Large intestine (tissue), 3 donors: ENCODE data around the gene KCNE4. TPM values are rescaled to one million over a fixed set of nuclear protein-coding genes. Genes with fewer than 3 reads are reported as not detected.
A peak's percentile ranks its signal among the peaks of the same experiment; 100 is the strongest.

Experiments
- DNase-seq, 2 donors: peaks; one replicate each; pipeline versions ENCODE4 v3.0.0 to v3.0.0-alpha.2; 2013
- H3K27ac ChIP-seq: one replicate; pipeline ENCODE4 v1.5.1; 2013; ENCODE audit warnings: low read length
- H3K27me3 ChIP-seq: 2 replicates; pipeline ENCODE4 v1.6.1; 2013; ENCODE audit warnings: low read length; ENCODE audit not compliant: control insufficient read depth, insufficient read depth
- H3K36me3 ChIP-seq: 2 replicates; pipeline ENCODE4 v1.6.1; 2013; ENCODE audit warnings: low read length; ENCODE audit not compliant: control insufficient read depth, insufficient read depth
- H3K4me1 ChIP-seq: one replicate; pipeline ENCODE4 v1.6.1; 2013; ENCODE audit warnings: low read length; ENCODE audit not compliant: control insufficient read depth, insufficient read depth
- H3K4me3 ChIP-seq: one replicate; pipeline ENCODE4 v1.5.1; 2013; ENCODE audit warnings: low read length
- H3K9me3 ChIP-seq: one replicate; pipeline ENCODE4 v1.6.1; 2013; ENCODE audit warnings: mild to moderate bottlenecking, low read depth, low read length, moderate library complexity; ENCODE audit not compliant: control insufficient read depth
- WGBS: methylation state at CpG from one replicate; pipeline ENCODE4 v1.1.5; 2013; ENCODE audit warnings: low lambda C conversion rate; ENCODE audit not compliant: insufficient coverage; 5-methylcytosine and 5-hydroxymethylcytosine counted together
- polyA plus RNA-seq: library from polyadenylated mRNA; unstranded; fragments of 120-200 nt; gene quantifications from one replicate; pipeline ENCODE4 v1.2.1, GENCODE V29; 2013

The KCNE4 gene
- polyA plus RNA-seq, 1 donor, result 3.4 TPM

DNA sequence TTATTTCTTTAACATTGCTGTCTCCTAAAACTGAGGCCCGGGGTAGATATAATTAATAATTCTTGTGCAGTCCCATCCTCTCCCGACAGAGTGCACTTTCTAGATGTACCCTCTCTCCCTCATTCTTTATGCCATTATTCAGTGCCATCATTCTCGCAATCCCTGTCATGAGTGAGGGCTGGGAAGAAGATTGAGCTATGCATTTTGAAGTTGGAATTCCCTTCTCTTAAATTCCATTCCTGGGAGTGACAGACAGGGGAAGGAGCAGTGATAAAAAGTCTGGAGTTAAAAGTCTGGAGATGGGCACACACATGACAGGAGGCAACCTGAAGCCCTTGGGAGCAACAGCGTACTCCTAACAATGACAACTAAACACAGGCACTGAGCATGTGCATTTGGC lies 2.6 kb upstream of the KCNE4 start:
- H3K9me3 ChIP-seq, result no peaks in the 10 kb centered on the region

DNA sequence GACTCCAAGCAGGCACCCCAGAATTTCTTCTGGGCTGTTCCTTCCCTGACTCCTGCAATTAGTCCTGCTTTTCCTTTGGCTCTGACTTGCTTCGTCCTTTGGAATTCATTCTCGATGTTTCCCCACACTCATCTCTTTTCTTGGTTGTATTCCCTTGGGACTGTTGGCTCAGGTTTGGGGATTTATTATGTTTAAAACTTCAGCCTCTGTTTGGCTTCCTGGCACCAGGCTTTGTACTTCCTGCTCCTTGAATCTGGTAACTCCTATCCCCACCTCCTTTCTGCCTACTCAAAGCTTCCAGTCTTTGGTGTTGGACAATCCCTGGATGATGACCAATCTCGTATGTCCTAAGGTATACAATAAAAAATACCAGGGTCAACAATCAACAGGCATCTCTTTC lies 1.8 kb upstream of the KCNE4 start:
- Histone ChIP-seq H3K4me1 (no peaks in the 10 kb centered on the region), H3K27ac (no peak overlapping the region), H3K27me3 (peaks cover 10% of the 10 kb centered on the region), H3K9me3 (no peaks in the 10 kb centered on the region), H3K36me3 (no peaks in the 10 kb centered on the region), H3K4me3 (no peak overlapping the region)
- WGBS, result 89% methylated on average over 2 of the region's 3 CpGs
- DNase-seq, result no peak

More for the DNA sequence above, 2.6 kb upstream of the KCNE4 start:
- Histone ChIP-seq H3K4me1 (no peaks in the 10 kb centered on the region), H3K4me3 (no peak overlapping the region), H3K27ac (no peak overlapping the region), H3K36me3 (no peaks in the 10 kb centered on the region), H3K27me3 (peaks cover 10% of the 10 kb centered on the region)
- WGBS, result no CpG with 5 or more reads among the region's 4 CpGs
- DNase-seq, result no peak

DNA sequence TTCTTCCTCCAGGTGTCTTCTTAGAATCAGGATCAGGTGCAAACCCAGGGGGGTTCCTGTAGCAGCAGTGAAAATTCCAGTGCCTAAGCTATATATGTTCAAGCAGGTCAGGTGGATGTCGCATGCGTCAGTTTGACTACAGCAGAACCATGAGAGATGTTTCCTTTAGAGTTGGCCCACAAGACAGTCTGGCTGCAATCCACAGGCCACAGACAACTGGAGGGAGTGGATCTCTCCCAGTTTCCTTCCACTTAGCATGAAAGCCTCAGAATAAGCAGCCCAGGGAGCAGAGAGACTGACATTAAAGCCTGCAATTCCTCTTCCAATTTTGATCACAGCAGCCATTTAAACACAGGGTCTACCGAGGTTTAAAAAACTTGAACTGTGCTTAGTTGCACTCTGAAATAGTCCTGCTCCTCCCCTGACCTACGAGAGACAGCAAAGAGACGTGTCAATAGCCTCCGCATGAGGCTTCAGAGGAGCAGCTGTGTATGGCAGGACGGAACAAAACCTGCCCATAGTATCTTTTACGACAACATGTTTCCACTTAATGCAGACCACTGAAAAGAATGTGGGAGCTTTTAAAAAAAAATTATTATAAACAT lies 988 bp upstream of the KCNE4 start:
- no peaks in the 10 kb centered on the region for H3K4me1 ChIP-seq
- H3K4me3 ChIP-seq, result peak overlapping the region; percentile 39
- no peaks in the 10 kb centered on the region for H3K9me3 ChIP-seq
- H3K27ac ChIP-seq, result no peak overlapping the region
- peak in 1 of 2 donors; percentile 6 for DNase-seq
- no peaks in the 10 kb centered on the region for H3K36me3 ChIP-seq
- 70% methylated on average over 2 of the region's 8 CpGs for WGBS
- peaks cover 10% of the 10 kb centered on the region for H3K27me3 ChIP-seq

DNA sequence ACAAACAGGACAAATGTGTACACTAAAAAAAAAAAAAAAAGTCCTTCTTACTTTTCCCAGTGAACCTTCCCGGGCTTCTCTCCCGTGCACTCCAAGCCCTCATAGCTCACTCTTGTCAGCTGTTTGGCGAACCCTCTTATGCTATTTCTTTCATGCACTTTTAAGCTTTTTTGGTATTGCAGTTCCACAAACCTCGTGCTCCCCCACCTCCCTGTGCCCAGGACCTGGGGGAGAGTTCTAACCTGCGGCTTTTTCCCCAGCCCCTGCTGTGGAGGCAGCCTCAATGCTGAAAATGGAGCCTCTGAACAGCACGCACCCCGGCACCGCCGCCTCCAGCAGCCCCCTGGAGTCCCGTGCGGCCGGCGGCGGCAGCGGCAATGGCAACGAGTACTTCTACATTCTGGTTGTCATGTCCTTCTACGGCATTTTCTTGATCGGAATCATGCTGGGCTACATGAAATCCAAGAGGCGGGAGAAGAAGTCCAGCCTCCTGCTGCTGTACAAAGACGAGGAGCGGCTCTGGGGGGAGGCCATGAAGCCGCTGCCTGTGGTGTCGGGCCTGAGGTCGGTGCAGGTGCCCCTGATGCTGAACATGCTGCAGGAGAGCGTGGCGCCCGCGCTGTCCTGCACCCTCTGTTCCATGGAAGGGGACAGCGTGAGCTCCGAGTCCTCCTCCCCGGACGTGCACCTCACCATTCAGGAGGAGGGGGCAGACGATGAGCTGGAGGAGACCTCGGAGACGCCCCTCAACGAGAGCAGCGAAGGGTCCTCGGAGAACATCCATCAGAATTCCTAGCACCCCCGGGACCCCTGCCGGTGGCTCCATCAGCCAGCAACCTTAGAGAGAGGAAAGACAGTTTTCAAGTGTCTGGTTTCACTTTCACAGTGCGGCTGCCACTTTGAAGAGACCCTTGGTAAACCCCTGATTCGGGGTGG lies 826 bp downstream of the KCNE4 start:
- Histone ChIP-seq H3K4me1 (no peaks in the 10 kb centered on the region), H3K9me3 (no peaks in the 10 kb centered on the region), H3K27ac (peak overlapping the region; percentile 36), H3K4me3 (peak overlapping the region; percentile 39), H3K27me3 (peaks cover 10% of the 10 kb centered on the region), H3K36me3 (no peaks in the 10 kb centered on the region)
- WGBS, result 36% methylated on average over 3 of the region's 42 CpGs
- DNase-seq, result peak in 1 of 2 donors; percentile 9

DNA sequence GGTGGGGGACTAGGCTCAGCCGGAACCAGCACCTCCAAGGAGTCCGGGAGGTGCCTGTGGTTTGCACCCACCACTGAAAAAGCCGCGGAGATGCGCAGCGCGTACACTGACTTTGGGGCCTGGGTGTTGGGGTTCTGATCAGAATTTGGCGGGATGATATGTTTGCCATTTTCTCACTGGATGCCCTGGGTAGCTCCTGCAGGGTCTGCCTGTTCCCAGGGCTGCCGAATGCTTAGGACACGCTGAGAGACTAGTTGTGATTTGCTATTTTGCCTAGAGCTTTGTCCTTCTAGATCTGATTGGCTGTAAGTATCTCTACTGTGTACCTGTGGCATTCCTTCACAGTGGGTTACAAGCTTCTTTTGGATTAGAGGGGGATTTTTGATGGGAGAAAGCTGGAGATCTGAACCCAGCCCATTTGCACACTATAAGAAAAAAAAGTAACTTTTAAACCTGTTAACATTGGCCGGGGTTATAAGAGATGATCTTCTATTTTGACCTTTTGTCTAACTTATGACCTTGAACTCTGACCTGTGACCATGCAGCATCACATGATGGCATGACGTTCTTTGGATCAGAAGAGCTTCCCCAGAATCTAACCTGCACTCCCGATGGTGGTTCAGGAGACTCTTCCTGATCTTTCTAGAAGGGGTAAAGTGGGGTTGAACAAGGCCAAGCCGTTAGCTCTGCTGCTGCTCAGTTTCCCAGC lies 1.6 kb downstream of the KCNE4 start:
- H3K4me3 ChIP-seq, result peak overlapping the region; percentile 39
- H3K36me3 ChIP-seq, result no peaks in the 10 kb centered on the region
- peaks cover 10% of the 10 kb centered on the region for H3K27me3 ChIP-seq
- no peak for DNase-seq
- peak overlapping the region; percentile 36 for H3K27ac ChIP-seq
- WGBS, result no CpG with 5 or more reads among the region's 14 CpGs
- H3K9me3 ChIP-seq, result no peaks in the 10 kb centered on the region
- no peaks in the 10 kb centered on the region for H3K4me1 ChIP-seq

DNA sequence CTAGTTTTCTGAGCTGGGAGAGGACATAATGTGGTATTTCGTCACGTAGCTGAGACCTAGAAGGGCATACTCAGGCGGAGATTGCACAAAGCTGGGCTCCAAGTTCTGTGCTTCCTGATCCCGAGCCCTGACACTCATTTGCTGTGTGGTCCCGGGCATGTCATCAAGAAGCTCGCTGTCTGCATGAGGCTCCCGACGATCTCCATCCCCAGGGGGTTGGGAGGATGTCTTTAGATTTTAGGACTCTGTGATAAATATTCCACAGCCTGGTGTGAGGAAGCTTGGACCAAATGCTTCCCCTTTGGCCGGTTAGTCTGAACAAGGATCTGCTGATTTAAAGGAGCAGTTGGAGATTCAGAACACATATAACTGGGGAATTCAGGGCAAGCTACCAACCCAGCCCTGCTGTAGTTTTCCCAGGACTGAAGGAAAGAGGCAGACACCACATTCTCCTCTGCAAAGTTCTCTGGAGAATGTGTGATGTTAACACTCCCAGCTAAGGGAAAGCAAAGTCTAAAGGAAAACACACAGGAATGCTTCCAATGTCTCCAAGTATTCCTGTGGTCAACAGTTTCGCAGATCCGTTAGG lies 2.3 kb downstream of the KCNE4 start:
- Histone ChIP-seq H3K9me3 (no peaks in the 10 kb centered on the region), H3K36me3 (no peaks in the 10 kb centered on the region), H3K4me3 (peak overlapping the region; percentile 39), H3K27ac (peak overlapping the region; percentile 36), H3K4me1 (no peaks in the 10 kb centered on the region), H3K27me3 (peaks cover 10% of the 10 kb centered on the region)
- 80% methylated on average over 2 of the region's 11 CpGs for WGBS
- DNase-seq, result peak in 1 of 2 donors; percentile 14

DNA sequence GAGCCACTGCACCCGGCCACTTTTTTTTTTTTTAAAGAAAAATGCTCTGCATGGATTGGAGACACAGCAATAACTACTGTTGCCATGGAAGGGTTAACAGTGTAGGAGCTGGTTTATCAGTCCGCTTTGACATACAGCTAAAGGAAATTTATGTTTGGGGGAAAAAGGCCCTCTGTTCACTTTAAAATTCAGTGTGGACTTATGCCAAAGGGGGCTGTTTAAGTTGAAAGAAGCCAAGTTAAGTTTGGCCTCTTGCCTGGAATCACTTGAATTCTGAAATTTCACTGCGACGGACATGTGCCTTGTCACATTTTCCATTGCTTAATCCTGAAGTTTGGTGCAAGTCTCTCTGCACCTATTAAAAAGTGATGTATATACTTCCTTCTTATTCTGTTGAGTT lies 3.1 kb downstream of the KCNE4 start:
- Histone ChIP-seq H3K4me3 (no peak overlapping the region), H3K4me1 (no peaks in the 10 kb centered on the region), H3K27ac (no peak overlapping the region), H3K36me3 (no peaks in the 10 kb centered on the region), H3K27me3 (peaks cover 10% of the 10 kb centered on the region), H3K9me3 (no peaks in the 10 kb centered on the region)
- peak; percentile 39 to 56 for DNase-seq
- no CpG with 5 or more reads among the region's 4 CpGs for WGBS

DNA sequence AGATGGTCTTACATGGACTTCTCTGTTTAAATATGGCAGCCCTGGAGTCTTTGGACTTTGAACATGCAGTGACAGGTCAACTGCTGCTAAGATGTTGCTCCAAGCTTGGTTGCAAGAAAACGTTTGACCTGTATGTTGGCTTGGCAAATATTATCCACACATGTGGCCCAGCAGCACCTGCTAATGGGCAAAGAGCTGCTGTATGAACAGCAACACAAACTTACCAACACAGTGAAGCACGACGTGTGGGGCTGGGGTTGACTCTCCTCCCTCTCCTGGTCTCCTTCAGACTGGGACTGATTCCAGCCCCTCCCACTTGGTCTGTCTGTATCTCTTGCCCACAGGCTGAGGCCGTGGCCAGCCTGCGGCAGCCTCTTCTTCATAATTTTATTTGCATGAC lies 3.8 kb downstream of the KCNE4 start:
- Histone ChIP-seq H3K4me1 (no peaks in the 10 kb centered on the region), H3K4me3 (no peak overlapping the region), H3K36me3 (no peaks in the 10 kb centered on the region), H3K9me3 (no peaks in the 10 kb centered on the region), H3K27me3 (peaks cover 10% of the 10 kb centered on the region), H3K27ac (no peak overlapping the region)
- WGBS, result no CpG with 5 or more reads among the region's 5 CpGs
- no peak for DNase-seq

DNA sequence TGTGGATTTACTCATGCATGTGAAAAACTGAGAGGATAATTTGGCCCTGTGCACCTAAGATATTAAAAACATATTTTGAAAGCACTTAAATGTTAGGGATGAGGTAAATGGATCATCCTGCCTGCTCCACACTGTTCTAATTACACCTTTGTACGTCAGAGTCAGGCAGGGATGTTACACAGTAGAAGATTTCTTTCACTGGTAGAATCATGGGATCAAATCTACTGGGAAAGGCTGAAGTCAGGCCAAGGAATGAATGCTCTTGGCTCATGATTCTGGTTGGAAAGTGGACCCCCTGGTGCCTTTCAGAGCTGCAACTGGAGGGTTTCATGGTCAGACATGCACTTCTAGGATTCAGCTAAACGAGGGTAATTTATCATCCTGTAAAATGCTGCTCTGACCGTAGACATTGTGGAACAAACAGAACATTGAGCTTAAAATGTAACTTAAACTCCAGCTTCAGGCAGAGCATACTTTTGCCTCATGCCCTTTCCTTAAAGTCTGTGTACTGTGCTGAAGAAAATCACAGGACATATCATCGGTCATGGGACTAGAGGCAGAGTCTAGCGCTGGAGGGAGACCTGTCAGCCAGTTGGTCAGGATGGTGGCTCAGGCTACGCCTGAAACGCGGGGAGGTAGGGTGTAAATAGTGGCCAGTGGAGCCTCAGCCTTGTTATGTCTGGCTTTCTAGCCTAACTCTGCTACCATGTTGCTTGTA lies 4.9 kb downstream of the KCNE4 start:
- Histone ChIP-seq H3K9me3 (no peaks in the 10 kb centered on the region), H3K36me3 (no peaks in the 10 kb centered on the region), H3K27me3 (peaks cover 4% of the 10 kb centered on the region), H3K4me3 (no peak overlapping the region), H3K4me1 (no peaks in the 10 kb centered on the region), H3K27ac (no peak overlapping the region)
- no peak for DNase-seq
- no CpG with 5 or more reads among the region's 8 CpGs for WGBS
